HUDEP-2 (cell line): ENCODE measurements around the gene DNASE1L1.
A peak's percentile ranks its signal among the peaks of the same experiment; 100 is the strongest.

Experiments
- DNase-seq, 76 experiments: peaks; one replicate each; lab custom pipeline; 2025; ENCODE audit not compliant: unreplicated experiment in 76 of 76; lab: John Stamatoyannopoulos, UW

The DNASE1L1 gene

DNA sequence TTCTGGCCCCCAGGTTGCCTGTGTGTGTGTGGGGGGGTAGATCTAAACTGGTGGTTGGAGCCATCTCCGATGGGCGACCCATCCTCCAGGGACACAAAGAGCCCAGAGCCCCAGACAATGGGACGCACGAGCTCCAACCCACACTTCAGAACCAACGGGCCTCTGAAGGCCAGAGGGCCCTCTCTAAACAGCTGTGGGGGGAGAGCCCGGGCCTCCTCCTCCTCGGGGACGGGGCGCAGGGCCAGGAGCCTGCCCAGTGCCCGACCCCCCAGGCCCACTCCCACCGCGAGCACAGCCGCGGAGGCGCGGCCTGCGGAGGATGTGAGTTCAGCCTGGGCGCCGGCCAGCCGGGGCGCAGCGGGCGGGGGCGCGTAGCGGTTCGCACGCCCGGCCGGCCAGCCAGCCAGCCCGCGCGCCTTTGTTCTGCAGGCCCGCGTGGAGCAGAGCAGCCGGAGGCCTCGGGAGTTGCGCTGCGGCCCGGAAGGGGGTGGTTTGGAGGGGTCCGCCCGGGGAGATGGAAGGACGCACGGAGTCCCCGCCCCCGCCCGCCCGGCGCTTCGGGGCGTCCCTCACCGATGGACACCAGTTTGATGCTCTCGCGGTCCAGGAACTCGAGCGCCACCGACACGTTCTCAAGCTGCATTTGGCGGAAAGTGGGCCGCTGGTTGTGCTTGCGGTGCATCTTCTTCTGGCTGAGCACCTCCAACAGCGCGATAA is 38.6 kb downstream of the DNASE1L1 start:
- no peak for DNase-seq

DNA sequence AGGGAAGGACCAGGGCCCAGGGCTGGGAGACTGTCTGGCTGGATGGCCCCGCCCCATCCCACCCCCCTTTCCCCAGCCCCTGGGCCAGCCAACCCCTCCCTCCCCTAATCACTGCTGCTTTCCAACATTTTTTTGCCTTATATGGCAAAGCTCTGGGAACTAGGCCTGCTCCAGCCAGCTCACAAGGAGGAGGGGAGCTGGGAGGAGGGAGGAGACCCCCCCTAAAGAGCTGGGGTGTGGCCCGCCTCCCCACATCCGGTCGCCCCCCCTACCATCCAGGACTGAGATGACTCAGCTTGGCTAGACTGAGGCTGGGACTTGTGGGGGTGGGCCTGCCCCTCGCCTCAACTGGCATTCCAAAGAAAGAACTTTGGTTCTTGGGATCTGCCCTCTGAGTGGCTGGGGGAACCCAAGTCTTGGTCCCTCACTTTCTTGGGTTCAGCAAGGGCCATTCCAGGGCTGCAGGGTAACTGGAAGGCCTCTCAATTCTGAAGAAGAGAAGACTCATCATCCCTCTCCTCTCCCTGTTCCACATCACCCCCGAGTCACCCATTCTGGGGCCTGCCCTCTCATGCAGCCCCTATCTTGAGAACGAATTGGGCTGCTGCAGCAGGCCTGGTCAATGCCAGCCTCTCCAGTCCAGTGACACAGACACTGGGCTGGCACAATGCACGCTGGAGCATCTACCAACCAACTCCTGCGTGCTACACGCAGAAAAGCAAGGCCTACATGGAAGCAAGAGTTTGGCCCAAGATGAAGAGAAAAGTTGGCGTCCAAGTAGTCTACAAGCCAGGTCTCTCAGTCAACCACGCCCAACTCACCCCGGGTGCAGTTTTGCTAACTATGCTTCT is 39.4 kb downstream of the DNASE1L1 start:
- peak in 18 of 76 experiments; percentile 1 to 49 (median 20) for DNase-seq

GRCh38 chrX:154368630-154369448 is 40.2 kb downstream of the DNASE1L1 start:
- peak in 74 of 76 experiments; percentile 2 to 93 (median 80) for DNase-seq

DNA sequence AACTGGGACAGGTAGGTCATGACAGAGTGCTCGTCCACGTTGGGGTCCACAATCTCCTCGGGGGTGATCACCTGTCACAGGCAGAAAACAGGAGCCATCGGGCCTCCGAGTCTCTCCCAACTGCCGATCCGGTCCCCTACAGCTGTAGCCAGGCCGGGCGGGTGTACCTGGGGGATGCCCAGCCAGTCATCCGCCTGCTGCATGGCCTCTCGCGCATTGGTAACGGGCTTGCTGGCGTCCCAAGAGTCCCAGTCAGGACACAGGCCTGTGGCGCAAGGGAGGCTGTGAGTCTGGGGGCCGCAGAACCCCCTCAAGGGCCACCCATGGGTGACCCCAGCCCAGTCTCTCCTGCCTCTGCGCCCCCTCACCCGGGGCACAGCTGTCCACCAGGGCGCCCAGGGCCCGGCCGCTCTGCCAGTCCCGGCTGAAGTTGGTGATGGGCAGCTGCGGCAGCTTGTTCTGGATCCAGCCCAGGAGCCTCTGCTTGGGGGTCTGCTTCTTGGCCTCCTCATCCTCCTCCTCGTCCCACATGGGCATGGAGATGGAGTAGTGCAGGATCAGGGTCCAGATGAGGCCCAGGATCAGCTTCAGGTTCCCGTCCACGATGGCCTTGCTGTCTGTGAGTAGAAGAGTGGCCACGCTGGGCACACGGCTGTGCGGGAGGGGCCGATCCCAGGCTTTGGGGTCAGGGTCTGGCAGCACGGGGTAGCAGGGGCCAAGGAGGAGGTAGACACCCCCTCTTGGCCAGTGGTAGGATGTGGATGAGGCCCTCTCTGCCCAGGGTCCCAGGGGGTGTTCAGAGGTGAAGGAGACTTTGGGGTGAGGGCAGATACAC is 41.4 kb downstream of the DNASE1L1 start:
- DNase-seq = no peak

GRCh38 chrX:154366666-154367055 is 42.4 kb downstream of the DNASE1L1 start:
- no peak for DNase-seq

- DNase-seq = no peak
These were observed 42.9 kb downstream of the DNASE1L1 start for GRCh38 chrX:154365997-154366665.

- no peak for DNase-seq
These were observed 43.9 kb downstream of the DNASE1L1 start for GRCh38 chrX:154365052-154365600.

- DNase-seq = no peak
These were observed 45.2 kb downstream of the DNASE1L1 start for GRCh38 chrX:154363706-154364439.

GRCh38 chrX:154362085-154362742 is 46.8 kb downstream of the DNASE1L1 start:
- no peak for DNase-seq

DNA sequence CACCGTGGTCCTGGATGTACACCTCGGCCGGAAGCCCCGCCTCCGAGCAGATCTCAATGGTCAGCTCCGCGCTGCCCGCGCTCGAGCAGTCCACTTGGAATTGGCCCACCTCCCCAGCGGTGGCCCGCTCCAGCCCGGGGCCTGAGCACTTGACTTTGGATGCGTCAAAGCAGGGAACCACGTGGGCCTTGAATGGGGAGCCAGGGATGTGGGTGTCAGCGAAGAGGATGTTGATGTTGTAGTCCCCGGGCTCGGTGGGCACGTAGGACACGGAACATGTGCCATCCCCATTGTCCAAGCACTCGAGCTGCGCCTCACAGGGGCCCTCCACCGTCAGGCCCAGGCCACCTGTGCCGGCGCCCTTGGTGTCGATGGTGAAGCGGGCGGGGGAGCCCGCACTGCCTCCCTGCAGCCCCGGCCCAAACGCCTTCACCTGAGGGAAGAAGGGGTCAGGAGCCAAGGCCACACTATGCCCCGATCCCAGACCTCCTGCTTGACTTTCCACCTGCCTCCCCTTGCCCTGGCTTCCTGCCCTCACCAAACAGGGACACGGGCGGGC is 48.8 kb downstream of the DNASE1L1 start:
- no peak for DNase-seq

- no peak for DNase-seq
These were observed 49.5 kb downstream of the DNASE1L1 start for GRCh38 chrX:154359362-154360154.

DNA sequence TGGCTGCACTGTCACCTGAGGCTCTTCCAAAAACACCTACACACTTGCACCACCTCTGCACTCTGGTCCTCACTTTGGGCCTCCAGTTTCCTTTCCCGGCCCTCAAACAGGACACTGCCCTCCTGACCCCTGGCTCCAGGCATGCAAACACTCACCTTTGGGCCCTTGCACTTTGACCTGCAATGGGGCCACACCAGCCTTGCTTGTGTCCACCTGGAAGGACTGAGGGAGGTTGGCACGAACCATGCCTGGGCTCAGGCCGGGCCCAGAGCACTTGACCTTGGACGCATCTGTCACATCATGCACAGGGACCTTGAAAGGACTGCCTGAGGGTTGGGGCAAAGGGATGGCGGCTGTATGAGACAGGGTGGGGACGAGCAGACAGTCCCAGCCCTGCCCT is 50.2 kb downstream of the DNASE1L1 start:
- no peak for DNase-seq

DNA sequence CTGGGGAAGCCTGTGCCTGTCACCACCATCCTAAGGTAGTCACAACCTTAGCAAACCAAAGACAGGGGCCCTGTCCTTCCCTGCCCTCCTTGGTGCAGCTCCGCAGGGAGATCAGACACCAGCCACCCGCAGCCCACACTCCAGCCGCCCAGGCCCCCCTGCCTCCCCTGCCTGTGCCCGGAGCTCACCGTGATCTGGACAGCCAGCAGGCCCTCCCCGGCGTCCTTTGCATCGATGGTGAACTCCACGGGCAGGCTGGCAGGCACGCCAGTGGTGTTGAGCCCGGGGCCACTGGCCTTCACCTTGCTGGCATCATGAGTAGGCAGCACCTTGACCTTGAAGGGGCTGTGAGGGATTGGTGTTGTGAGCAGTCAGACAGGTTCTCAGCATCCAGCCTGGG is 51.0 kb downstream of the DNASE1L1 start:
- DNase-seq = no peak

- DNase-seq = no peak
These were observed 51.8 kb downstream of the DNASE1L1 start for GRCh38 chrX:154357205-154357604.

DNA sequence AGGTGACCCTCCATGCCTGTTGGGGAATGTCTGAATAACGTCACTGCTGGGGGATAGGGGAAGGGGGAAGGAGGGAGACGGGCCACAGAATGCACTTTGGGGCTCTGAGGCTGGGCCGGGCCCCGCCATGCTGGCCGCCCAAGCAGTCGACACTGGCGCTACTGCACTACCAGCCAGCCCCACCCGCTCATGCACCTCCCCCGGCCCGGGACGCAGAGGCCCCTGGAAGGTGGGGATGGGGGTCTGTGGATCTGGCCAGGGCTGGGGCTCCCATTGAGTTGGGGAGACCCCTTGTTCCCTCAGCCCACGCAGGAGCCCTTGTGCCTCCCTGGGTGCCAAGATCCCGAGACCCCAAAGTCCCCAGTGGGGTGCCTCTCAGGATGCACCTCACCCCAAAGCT is 52.5 kb downstream of the DNASE1L1 start:
- no peak for DNase-seq

- DNase-seq = no peak
These were observed 53.3 kb downstream of the DNASE1L1 start for GRCh38 chrX:154355776-154356140.

GRCh38 chrX:154355094-154355775 is 53.8 kb downstream of the DNASE1L1 start:
- no peak for DNase-seq
